Mammary epithelial cell (primary cell): ENCODE results near the gene ZFTA.

Source experiments
- CTCF ChIP-seq, 2 donors: IDR thresholded peaks in 1 of 2; conservative IDR thresholded peaks in 1 of 2; 2 replicates each; pipeline ENCODE4 v1.5.1; 2011 to 2012; ENCODE audit warnings: inconsistent platforms in 2 of 2, low read length in 2 of 2, mild to moderate bottlenecking in 2 of 2, control low read depth in 1 of 2, low read depth in 1 of 2; ENCODE audit not compliant: insufficient read depth in 1 of 2; ENCODE audit errors: extremely low read depth in 1 of 2
- EZH2 ChIP-seq: IDR thresholded peaks from 2 replicates; pipeline ENCODE4 v1.6.1; 2012; ENCODE audit warnings: low read length, inconsistent platforms, borderline replicate concordance

DNA sequence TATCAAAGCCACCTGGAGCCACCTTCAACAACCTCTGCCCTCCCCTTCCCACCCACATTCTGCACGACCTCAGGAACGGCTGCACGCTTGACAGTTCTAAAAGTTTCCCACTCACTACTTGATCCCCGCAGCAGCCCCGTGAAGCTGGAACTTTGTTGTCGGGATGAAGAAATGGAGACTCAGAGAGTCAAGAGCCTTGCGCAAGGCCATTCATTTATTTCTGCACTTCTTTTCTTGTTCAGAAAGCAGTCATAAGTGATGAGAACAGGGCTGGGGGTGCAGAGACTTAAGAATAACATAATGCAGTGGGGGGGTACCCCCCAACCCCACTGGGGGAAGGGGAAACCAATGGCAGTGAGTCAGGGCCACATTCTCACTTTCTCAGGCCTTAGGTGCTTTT lies 2.2 kb upstream of the ZFTA start:
- TF ChIP-seq CTCF (conservative IDR thresholded peaks at IDR 0.05 in 1 of 2, IDR thresholded peaks at IDR 0.05 in 1 of 2; ENCODE audit: extremely low read depth in 1 of 2, insufficient read depth in 1 of 2, low read depth in 1 of 2, low read length in 2 of 2) (no peak), EZH2 (no peak)
